Duodenal mucosa (tissue), 2 donors: ENCODE results near the gene PPP2R1B.
A peak's percentile ranks its signal among the peaks of the same experiment; 100 is the strongest.

Experiments
- H3K27ac ChIP-seq: one replicate; pipeline ENCODE4 v1.7.0; 2013; ENCODE audit warnings: low read depth, low read length
- H3K27me3 ChIP-seq, 2 donors: one replicate each; pipeline ENCODE4 v1.7.0; 2013; ENCODE audit warnings: low read length in 2 of 2, control low read depth in 1 of 2; ENCODE audit not compliant: insufficient read depth in 2 of 2, control insufficient read depth in 1 of 2
- H3K36me3 ChIP-seq, 2 donors: one replicate each; pipeline ENCODE4 v1.7.0; 2013; ENCODE audit warnings: low read length in 2 of 2, control low read depth in 1 of 2; ENCODE audit not compliant: insufficient read depth in 2 of 2, control insufficient read depth in 1 of 2
- H3K4me1 ChIP-seq, 2 donors: one replicate each; pipeline ENCODE4 v1.7.0; 2013; ENCODE audit warnings: low read length in 2 of 2, control low read depth in 1 of 2; ENCODE audit not compliant: insufficient read depth in 2 of 2, control insufficient read depth in 1 of 2
- H3K4me3 ChIP-seq, 2 donors: one replicate each; pipeline ENCODE4 v1.7.0; 2013; ENCODE audit warnings: low read length in 2 of 2, low read depth in 1 of 2
- H3K9ac ChIP-seq, 2 donors: one replicate each; pipeline ENCODE4 v1.7.0; 2013; ENCODE audit warnings: low read length in 2 of 2, low read depth in 1 of 2
- H3K9me3 ChIP-seq, 2 donors: one replicate each; pipeline ENCODE4 v1.7.0; 2013; ENCODE audit warnings: low read length in 2 of 2, control low read depth in 1 of 2; ENCODE audit not compliant: control insufficient read depth in 1 of 2

PPP2R1B gene

DNA sequence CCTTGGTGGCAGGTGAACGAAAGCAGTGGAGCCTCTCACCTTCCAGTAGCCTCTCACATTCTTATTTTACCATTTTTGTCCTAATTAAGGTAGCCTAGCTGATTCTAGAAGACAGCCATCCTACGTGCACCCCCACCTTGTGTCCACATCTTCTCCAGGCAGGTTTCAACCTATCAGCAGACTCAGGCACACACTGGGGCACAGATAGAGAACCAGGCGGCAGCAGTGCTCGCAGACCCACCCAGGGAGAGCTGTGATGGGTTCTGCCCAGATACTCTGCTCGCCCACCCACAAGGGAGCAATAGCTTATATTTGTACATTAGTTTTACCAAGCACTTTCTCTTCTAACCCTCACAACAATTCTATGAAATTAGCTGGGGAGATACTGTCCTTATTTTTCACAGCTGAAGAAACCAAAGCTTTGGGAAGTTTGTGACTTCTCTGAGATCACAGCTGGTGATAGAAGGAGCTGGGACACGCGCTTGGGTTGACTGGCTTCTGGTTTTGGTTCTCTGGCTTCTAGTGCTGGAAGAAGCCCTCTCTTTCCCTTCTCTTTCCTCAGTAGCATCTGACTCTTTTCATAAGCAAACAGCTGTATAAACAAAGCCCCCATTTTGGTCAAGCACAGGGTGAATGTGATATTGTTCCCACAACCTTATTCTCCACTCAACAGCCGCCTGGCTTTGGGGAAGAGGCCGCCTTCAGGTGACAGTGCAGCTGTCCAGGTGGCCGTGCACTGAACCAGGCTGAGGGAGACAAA lies 36.9 kb downstream of the PPP2R1B start:
- Histone ChIP-seq H3K4me3 (no peak overlapping the region), H3K9ac (no peak overlapping the region), H3K27me3 (no peaks in the 10 kb centered on the region), H3K9me3 (no peaks in the 10 kb centered on the region), H3K4me1 (peaks cover 10 to 18% of the 10 kb centered on the region in 2 donors), H3K36me3 (peaks cover 19 to 36% of the 10 kb centered on the region in 2 donors), H3K27ac (peak overlapping the region; percentile 1)

DNA sequence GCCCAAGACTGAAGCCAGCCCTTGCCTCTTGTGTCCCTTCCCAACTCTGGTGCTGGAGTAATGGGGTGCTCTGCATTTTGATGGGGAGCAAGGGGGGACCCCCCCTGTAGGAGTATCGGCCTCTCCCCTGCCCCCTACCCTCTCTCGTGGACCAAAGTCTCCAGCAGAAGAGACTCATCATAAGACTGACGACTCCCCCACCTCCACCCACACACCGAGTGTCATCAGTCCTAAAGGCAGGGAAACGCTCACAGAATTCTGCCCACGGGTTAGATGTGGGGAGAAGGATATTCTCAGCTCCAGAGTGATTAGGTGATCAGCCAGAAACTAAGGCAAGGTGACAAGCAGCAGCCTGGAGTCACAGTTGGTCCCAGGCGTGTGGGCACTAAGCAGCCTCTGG lies 38.8 kb downstream of the PPP2R1B start:
- Histone ChIP-seq H3K27me3 (no peaks in the 10 kb centered on the region), H3K9ac (no peak overlapping the region), H3K4me1 (peaks cover 4 to 14% of the 10 kb centered on the region in 2 donors), H3K27ac (no peak overlapping the region), H3K36me3 (peaks cover 34 to 54% of the 10 kb centered on the region in 2 donors), H3K4me3 (no peak overlapping the region), H3K9me3 (no peaks in the 10 kb centered on the region)

DNA sequence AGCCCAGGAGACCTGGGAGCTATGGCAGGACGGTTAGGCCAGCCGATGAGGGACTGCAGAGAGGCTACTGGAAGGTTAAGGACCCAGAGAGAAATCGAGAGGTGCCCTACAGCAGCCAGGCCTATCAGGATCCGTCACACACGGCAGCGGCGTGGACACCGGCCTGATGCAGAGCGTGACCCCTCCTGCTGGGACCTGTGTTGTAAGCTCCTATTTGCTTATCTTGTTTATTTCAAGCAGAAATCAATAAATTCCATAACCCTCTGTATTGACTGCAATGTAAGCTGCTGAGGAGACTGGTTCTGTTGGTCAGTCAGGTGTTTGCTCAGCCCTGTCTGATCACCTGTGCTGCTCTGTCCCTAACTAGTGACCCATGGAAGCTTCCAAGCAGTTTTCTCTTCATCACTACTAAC lies 39.9 kb downstream of the PPP2R1B start:
- no peak overlapping the region for H3K9ac ChIP-seq
- H3K27me3 ChIP-seq = no peaks in the 10 kb centered on the region
- H3K27ac ChIP-seq = no peak overlapping the region
- H3K9me3 ChIP-seq = no peaks in the 10 kb centered on the region
- peaks cover 1 to 15% of the 10 kb centered on the region in 2 donors for H3K4me1 ChIP-seq
- H3K36me3 ChIP-seq = peaks cover 44 to 65% of the 10 kb centered on the region in 2 donors
- H3K4me3 ChIP-seq = no peak overlapping the region

DNA sequence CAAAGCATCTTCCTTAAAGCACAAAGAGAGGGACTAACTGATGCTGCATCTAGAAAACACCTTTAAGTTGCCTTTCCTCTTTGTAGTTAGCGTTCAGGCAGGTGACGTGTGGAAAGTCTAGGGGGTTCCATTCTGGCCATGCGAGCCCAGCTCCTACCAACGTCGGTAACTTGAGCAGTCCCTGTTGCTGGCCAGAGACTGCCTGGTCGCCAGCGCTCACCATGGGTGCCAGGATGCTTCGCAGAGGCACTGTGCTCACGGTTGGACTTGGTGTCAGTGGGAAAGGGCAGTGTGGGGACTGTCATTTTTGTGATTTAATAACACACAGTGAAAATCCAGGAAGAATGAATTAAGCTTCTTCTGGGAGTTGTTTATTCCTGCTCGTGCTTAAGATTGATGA lies 40.6 kb downstream of the PPP2R1B start:
- H3K9me3 ChIP-seq = no peaks in the 10 kb centered on the region
- H3K4me1 ChIP-seq = peaks cover 0 to 9% of the 10 kb centered on the region in 2 donors
- no peaks in the 10 kb centered on the region for H3K27me3 ChIP-seq
- H3K27ac ChIP-seq = no peak overlapping the region
- peaks cover 50 to 72% of the 10 kb centered on the region in 2 donors for H3K36me3 ChIP-seq
- no peak overlapping the region for H3K9ac ChIP-seq
- no peak overlapping the region for H3K4me3 ChIP-seq

DNA sequence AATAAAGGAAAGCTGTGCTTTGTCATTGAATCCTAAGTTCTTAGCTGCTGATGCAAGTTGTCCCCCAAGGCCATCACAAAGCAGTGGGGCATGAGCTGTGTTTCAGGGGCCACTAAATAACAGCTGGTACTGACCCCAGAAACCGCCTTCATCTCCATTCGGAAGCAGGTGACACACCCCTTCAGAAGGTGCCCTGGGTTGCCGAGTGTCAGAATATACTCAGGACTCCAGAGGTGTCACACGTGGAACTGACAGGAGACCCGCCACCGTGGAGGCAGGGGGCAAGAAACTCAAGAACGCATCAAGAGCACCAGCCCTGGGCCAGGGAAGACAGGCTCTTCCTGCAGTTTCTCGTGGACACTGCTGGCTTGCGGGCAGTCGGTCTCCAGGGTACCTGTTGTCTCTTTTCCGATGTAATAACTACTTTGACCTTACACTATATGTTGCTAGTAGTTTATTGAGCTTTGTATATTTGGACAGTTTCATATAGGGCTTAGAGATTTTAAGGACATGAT lies 41.5 kb downstream of the PPP2R1B start:
- no peak overlapping the region for H3K9ac ChIP-seq
- H3K27me3 ChIP-seq = no peaks in the 10 kb centered on the region
- peaks cover 60 to 81% of the 10 kb centered on the region in 2 donors for H3K36me3 ChIP-seq
- no peak overlapping the region for H3K27ac ChIP-seq
- no peak overlapping the region for H3K4me3 ChIP-seq
- H3K4me1 ChIP-seq = peaks cover 0 to 7% of the 10 kb centered on the region in 2 donors
- no peaks in the 10 kb centered on the region for H3K9me3 ChIP-seq

DNA sequence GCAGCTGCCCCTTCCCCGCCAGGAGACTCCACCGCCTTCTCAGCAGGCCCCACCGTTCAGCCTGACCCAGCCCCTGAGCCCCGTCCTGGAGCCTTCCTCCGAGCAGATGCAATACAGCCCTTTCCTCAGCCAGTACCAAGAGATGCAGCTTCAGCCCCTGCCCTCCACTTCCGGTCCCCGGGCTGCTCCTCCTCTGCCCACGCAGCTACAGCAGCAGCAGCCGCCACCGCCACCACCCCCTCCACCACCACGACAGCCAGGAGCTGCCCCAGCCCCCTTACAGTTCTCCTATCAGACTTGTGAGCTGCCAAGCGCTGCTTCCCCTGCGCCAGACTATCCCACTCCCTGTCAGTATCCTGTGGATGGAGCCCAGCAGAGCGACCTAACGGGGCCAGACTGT lies 42.6 kb downstream of the PPP2R1B start:
- Histone ChIP-seq H3K4me1 (peaks cover 0 to 7% of the 10 kb centered on the region in 2 donors), H3K36me3 (peaks cover 56 to 89% of the 10 kb centered on the region in 2 donors), H3K9ac (no peak overlapping the region), H3K4me3 (no peak overlapping the region), H3K27me3 (no peaks in the 10 kb centered on the region), H3K9me3 (no peaks in the 10 kb centered on the region), H3K27ac (no peak overlapping the region)

DNA sequence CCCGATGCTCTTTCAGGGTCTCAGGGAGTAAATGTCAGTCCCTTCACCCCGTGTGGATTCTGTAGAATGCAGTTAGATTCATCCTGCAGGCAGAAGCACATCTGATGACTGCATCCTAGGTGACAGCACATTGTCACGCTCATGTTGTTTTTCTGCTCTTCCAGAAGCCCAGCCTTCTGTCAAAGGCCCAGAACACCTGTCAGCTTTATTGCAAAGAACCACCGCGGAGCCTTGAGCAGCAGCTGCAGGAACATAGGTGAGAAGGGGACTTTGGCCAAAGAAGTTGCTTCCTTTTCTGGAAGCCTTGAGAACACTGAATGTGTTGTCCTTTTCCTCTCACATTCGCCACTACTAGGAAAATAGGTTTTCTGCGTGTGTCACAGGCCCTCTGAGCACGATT lies 43.7 kb downstream of the PPP2R1B start:
- Histone ChIP-seq H3K27ac (no peak overlapping the region), H3K9me3 (no peaks in the 10 kb centered on the region), H3K9ac (no peak overlapping the region), H3K36me3 (peaks cover 56 to 86% of the 10 kb centered on the region in 2 donors), H3K4me3 (no peak overlapping the region), H3K27me3 (no peaks in the 10 kb centered on the region), H3K4me1 (peaks cover 0 to 7% of the 10 kb centered on the region in 2 donors)

DNA sequence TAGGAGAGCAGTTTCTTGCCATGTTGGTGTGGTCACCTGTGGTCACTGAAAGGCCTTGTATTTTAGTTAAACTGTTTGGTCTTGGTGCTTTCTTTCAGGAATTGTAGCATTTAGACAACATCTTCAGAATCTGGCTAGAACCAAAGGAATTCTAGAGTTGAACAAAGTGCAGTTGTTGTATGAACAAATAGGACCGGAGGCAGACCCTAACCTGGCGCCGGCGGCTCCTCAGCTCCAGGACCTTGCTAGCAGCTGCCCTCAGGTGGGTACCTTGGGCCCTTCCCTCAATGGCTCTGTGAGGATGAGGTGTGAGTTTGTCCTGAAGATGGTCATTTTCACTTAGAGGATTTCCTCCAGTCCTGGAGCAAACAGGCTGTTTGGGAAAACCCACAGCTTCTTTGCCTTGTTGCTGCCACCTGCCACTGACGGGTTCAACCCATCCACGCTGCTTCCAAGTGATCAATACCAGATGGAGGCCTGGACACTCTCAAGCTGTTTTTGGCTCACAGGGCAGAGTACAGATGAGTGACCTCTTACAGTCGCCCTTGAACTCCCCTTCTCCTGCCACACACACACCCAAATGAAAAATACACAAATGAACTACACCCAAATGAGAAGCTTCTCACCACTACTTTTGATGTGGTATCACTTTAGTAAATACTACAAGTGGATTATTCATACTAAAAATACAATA lies 45.2 kb downstream of the PPP2R1B start:
- H3K9me3 ChIP-seq = no peaks in the 10 kb centered on the region
- peaks cover 0 to 7% of the 10 kb centered on the region in 2 donors for H3K4me1 ChIP-seq
- peaks cover 56 to 70% of the 10 kb centered on the region in 2 donors for H3K36me3 ChIP-seq
- H3K4me3 ChIP-seq = no peak overlapping the region
- H3K27ac ChIP-seq = no peak overlapping the region
- no peak overlapping the region for H3K9ac ChIP-seq
- no peaks in the 10 kb centered on the region for H3K27me3 ChIP-seq

DNA sequence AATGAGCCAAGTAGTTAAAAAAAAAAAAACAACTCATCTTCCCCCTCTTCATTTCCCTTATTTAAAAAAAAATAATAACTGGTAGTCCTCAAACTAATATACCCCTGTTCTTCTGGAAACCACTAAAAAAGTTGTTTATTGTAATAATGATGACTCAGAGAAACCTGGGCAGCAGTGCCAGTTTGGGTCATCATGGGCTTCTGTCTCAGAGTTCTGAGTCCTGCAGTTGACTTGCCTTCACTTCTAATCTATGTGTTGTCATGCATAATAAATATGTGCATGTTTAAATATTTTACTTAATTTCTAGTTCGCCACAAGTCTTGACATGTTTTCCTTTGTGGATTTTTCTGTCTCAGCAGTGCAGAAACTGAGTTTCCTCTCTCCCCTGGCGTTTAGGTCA lies 46.8 kb downstream of the PPP2R1B start:
- H3K9ac ChIP-seq = no peak overlapping the region
- no peak overlapping the region for H3K4me3 ChIP-seq
- H3K36me3 ChIP-seq = peaks cover 44 to 64% of the 10 kb centered on the region in 2 donors
- no peaks in the 10 kb centered on the region for H3K27me3 ChIP-seq
- H3K9me3 ChIP-seq = no peaks in the 10 kb centered on the region
- peaks cover 0 to 7% of the 10 kb centered on the region in 2 donors for H3K4me1 ChIP-seq
- no peak overlapping the region for H3K27ac ChIP-seq

DNA sequence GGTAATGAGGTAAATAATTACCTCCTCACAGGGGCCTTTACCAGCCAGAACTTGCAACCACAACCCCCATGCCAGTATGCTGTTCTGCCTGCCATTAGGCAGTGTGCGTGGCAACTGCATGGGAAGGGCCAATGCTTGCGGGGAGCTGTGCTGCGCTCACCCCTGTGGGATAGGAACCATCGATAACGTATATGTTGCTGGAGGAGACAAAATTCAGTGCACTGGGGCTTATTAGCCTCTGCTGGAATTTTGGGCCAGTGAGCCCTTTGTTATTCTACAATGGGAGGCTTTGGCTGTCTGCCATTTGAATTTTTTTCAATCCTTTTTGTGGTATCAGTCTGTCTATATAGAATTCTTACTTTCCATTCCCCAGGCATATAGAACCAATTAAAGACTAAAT lies 47.3 kb downstream of the PPP2R1B start:
- peak overlapping the region; percentile 26 for H3K27ac ChIP-seq
- H3K4me3 ChIP-seq = no peak overlapping the region
- no peaks in the 10 kb centered on the region for H3K27me3 ChIP-seq
- H3K4me1 ChIP-seq = peaks cover 0 to 7% of the 10 kb centered on the region in 2 donors
- H3K9me3 ChIP-seq = no peaks in the 10 kb centered on the region
- H3K9ac ChIP-seq = no peak overlapping the region
- peaks cover 39 to 63% of the 10 kb centered on the region in 2 donors for H3K36me3 ChIP-seq
